Right renal cortex interstitium (tissue), 3 donors: Measurements from ENCODE around the gene KDM4B. TPM values are rescaled to one million over a fixed set of nuclear protein-coding genes. Genes with fewer than 3 reads are reported as not detected.

Experiments
- DNase-seq, 3 donors: peaks; one replicate each; pipeline ENCODE4 v3.0.0-alpha.2; 2013; ENCODE audit warnings: low read depth in 3 of 3, low spot score in 2 of 3
- polyA plus RNA-seq, 3 donors: library from polyadenylated mRNA; unstranded; fragments of 120-200 nt; gene quantifications; one replicate each; pipeline ENCODE4 v1.2.1, GENCODE V29; 2013; ENCODE audit not compliant: insufficient read length in 3 of 3

KDM4B gene
- polyA plus RNA-seq, 3 donors: 17.9 to 18.3 (median 18.2) TPM

- no peak for DNase-seq
These were observed 175.7 kb downstream of the KDM4B start for GRCh38 chr19:5144545-5145179.

- no peak for DNase-seq
These were observed 176.9 kb downstream of the KDM4B start for GRCh38 chr19:5145521-5146511.

- DNase-seq: no peak
These were observed 178.4 kb downstream of the KDM4B start for GRCh38 chr19:5147074-5147977.

GRCh38 chr19:5147978-5148793 lies 179.3 kb downstream of the KDM4B start:
- no peak for DNase-seq

- DNase-seq: no peak
These were observed 179.9 kb downstream of the KDM4B start for GRCh38 chr19:5148794-5149190.

- no peak for DNase-seq
These were observed 180.6 kb downstream of the KDM4B start for GRCh38 chr19:5149508-5149907.

GRCh38 chr19:5149932-5150901 lies 181.3 kb downstream of the KDM4B start:
- DNase-seq: no peak

- no peak for DNase-seq
These were observed 182.2 kb downstream of the KDM4B start for GRCh38 chr19:5150902-5151741.

GRCh38 chr19:5152013-5152763 lies 183.3 kb downstream of the KDM4B start:
- no peak for DNase-seq

GRCh38 chr19:5152767-5153532 lies 184.0 kb downstream of the KDM4B start:
- DNase-seq: no peak

- no peak for DNase-seq
These were observed 184.8 kb downstream of the KDM4B start for GRCh38 chr19:5153601-5154128.

GRCh38 chr19:5154129-5154798 lies 185.4 kb downstream of the KDM4B start:
- no peak for DNase-seq

GRCh38 chr19:5154799-5155426 lies 186.0 kb downstream of the KDM4B start:
- no peak for DNase-seq

GRCh38 chr19:5155586-5156210 lies 186.8 kb downstream of the KDM4B start:
- no peak for DNase-seq
